ENCODE measurements around the gene IL10. TPM values are rescaled to one million over a fixed set of nuclear protein-coding genes. Genes with fewer than 3 reads are reported as not detected.
A peak's percentile ranks its signal among the peaks of the same experiment; 100 is the strongest.
"Not testable (repeated sequence)": the region's sequence is repeated elsewhere in the genome, so short reads cannot be mapped to it uniquely, and the experiment has no call there.

IL10 gene
- total RNA-seq, 4 donors from 2014 or later = 0.26 to 0.61 (median 0.34) TPM

- TF ChIP-seq POLR2A (IDR thresholded peaks at IDR 0.05) (no peak), CTCF (IDR thresholded peaks at IDR 0.05 in 4 of 5, conservative IDR thresholded peaks at IDR 0.05 in 1 of 5) (no peak)
- Histone ChIP-seq H3K4me1 (no peaks in the 10 kb centered on the region), H3K9me3 (no peaks in the 10 kb centered on the region), H3K27ac (no peak overlapping the region), H3K27me3 (no peaks in the 10 kb centered on the region), H3K4me3 (no peak overlapping the region), H3K36me3 (no peaks in the 10 kb centered on the region)
- no peak for ATAC-seq
- in situ Hi-C loops (cut with MboI; ENCODE audit: low sequenced_read_pairs in 4 of 4) = no loop called here
- intact Hi-C loops (cut with DNase I; ENCODE audit: low total_unique reads) = no loop called here
- no peak for DNase-seq
Measured at GRCh38 chr1:206769304-206769731, 3.0 kb downstream of the IL10 start.

DNA sequence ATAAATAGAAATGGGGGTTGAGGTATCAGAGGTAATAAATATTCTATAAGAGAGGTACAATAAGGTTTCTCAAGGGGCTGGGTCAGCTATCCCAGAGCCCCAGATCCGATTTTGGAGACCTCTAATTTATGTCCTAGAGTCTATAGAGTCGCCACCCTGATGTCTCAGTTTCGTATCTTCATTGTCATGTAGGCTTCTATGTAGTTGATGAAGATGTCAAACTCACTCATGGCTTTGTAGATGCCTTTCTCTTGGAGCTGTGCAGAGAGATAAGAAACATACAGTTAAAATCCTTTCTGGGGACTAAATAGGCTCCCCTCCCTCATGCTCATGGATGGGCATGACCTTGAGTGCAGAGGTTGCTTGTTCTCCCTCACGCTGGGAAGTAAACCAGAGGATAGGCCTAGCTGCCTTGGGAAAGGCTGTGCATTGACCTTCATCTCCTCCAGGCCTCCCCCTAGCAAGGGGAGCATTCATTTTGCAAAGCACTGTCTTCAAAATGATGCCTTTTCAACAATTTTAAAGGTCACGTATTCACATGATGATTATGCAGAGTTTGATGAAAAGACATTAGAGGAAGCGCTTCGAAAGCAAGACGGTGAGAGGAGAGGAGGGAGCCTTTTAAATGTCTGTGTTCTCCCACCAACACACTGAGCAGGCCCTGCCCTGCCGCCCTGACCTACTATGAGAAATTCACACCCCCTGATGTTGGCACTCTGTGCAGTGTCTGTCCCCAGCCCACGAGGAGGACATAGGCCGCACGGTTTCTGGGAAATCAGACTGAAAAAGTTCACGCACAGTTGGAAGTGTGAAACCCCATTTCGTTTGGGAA, 3.6 kb downstream of the IL10 start:
- H3K36me3 ChIP-seq = no peaks in the 10 kb centered on the region
- H3K4me3 ChIP-seq = no peak overlapping the region
- no peak for DNase-seq
- H3K27ac ChIP-seq = no peak overlapping the region
- no peak for TF ChIP-seq POLR2A (IDR thresholded peaks at IDR 0.05)
- no peaks in the 10 kb centered on the region for H3K4me1 ChIP-seq
- intact Hi-C loops (cut with DNase I; ENCODE audit: low total_unique reads) (no loop called here), in situ Hi-C loops (cut with MboI; ENCODE audit: low sequenced_read_pairs in 4 of 4) (no loop called here)
- H3K27me3 ChIP-seq = no peaks in the 10 kb centered on the region
- no peaks in the 10 kb centered on the region for H3K9me3 ChIP-seq
- ATAC-seq = no peak

DNA sequence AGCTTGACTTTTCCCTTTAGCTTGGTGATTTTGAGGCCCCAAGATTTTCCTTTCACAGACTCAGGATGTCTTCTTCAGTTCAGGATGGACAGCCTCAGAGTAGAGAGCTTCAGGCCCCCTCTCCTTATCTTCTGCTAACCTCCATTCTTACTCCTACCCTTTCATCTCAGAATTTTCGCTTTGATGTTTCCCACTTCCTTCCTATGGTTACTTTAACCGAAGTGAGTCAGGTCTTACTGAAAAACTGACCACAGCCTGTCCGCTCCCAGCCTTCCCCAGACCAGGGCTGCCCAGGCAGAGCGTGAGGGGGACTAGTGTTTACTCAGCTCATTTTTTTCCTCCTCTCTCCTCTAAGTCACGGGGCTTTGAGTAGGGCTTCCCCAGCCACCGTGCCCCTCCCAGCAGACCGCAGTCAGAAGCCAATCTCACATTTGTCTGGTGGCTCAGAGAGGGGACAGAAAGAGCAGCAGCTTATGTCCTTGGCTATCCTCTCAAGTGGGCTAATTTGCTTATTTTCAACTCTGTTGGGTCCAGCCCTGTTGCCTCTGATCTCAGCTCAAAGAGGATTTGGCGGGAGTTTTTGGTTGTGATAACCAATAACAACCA, 5.9 kb downstream of the IL10 start:
- Histone ChIP-seq H3K27ac (no peak overlapping the region), H3K4me3 (no peak overlapping the region), H3K36me3 (no peaks in the 10 kb centered on the region), H3K9me3 (no peaks in the 10 kb centered on the region), H3K27me3 (no peaks in the 10 kb centered on the region), H3K4me1 (no peaks in the 10 kb centered on the region)
- ATAC-seq (peak in 1 of 2 donors; percentile 33), DNase-seq (peak; percentile 33 to 36)
- intact Hi-C loops (cut with DNase I; ENCODE audit: low total_unique reads) = no loop called here
- in situ Hi-C loops (cut with MboI; ENCODE audit: low sequenced_read_pairs in 4 of 4) = no loop called here
- TF ChIP-seq POLR2A (IDR thresholded peaks at IDR 0.05) = no peak
- TF ChIP-seq CTCF (IDR thresholded peaks at IDR 0.05 in 4 of 5, conservative IDR thresholded peaks at IDR 0.05 in 1 of 5) = no peak

DNA sequence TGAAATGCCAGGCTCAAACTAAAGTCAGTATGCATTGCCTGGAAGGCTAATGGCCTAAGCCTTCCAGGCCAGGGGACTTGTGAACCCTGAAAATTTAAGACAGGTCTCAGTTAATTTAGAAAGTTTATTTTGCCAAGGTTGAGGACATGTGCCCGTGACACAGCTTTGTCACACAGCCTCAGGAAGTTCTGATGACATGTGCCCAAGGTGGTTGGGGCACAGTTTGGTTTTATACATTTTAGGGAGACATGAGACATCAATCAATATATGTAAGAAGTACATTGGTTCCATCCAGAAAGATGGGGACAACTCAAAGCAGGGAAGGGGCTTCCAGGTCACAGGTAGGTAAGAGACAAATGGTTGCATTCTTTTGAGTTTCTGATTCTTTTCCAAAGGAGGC, 6.5 kb downstream of the IL10 start:
- in situ Hi-C loops (cut with MboI; ENCODE audit: low sequenced_read_pairs in 4 of 4); H3K4me3 ChIP-seq; DNase-seq; H3K27ac ChIP-seq; ATAC-seq; H3K9me3 ChIP-seq; H3K36me3 ChIP-seq; H3K27me3 ChIP-seq; H3K4me1 ChIP-seq; intact Hi-C loops (cut with DNase I; ENCODE audit: low total_unique reads): not testable (repeated sequence)

DNA sequence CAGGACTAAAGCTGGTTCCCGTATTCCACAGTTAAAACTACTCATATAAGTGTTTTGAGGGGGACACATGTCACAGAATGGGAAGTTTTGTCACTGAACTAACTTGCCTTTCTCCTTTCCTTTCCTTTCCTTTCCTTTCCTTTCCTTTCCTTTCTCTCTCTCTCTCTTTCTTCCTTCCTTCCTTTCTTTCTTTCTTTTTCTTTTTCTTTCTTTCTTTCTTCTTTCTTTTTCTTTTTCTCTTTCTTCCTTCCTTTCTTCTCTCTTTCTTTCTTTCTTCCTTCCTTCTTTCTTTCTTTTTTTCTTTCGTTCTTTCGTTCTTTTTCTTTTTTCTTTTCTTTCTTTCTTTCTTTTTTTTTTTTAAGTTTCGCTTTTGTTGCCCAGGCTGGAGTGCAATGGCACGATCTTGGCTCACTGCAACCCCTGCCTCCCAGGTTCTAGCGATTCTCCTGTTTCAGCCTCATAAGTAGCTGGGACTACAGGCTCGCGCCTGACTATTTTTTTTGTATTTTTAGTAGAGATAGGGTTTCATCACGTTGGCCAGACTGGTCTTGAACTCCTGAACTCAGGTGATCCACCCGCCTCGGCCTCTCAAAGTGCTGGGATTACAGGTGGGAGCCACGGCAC, 9.4 kb downstream of the IL10 start:
- ATAC-seq; H3K4me3 ChIP-seq; intact Hi-C loops (cut with DNase I; ENCODE audit: low total_unique reads); DNase-seq; in situ Hi-C loops (cut with MboI; ENCODE audit: low sequenced_read_pairs in 4 of 4); H3K4me1 ChIP-seq; H3K9me3 ChIP-seq; H3K27ac ChIP-seq; H3K27me3 ChIP-seq; H3K36me3 ChIP-seq: not testable (repeated sequence)

GRCh38 chr1:206761159-206761768, 11.0 kb downstream of the IL10 start:
- Histone ChIP-seq H3K27ac (no peak overlapping the region), H3K9me3 (no peaks in the 10 kb centered on the region), H3K4me3 (no peak overlapping the region), H3K36me3 (no peaks in the 10 kb centered on the region), H3K27me3 (no peaks in the 10 kb centered on the region), H3K4me1 (no peaks in the 10 kb centered on the region)
- intact Hi-C loops (cut with DNase I; ENCODE audit: low total_unique reads) (no loop called here), in situ Hi-C loops (cut with MboI; ENCODE audit: low sequenced_read_pairs in 4 of 4) (no loop called here)
- DNase-seq = no peak
- TF ChIP-seq POLR2A (IDR thresholded peaks at IDR 0.05) (no peak), CTCF (IDR thresholded peaks at IDR 0.05 in 4 of 5, conservative IDR thresholded peaks at IDR 0.05 in 1 of 5) (no peak)
- no peak for ATAC-seq
